ENCODE data around the gene GFER.

DNA sequence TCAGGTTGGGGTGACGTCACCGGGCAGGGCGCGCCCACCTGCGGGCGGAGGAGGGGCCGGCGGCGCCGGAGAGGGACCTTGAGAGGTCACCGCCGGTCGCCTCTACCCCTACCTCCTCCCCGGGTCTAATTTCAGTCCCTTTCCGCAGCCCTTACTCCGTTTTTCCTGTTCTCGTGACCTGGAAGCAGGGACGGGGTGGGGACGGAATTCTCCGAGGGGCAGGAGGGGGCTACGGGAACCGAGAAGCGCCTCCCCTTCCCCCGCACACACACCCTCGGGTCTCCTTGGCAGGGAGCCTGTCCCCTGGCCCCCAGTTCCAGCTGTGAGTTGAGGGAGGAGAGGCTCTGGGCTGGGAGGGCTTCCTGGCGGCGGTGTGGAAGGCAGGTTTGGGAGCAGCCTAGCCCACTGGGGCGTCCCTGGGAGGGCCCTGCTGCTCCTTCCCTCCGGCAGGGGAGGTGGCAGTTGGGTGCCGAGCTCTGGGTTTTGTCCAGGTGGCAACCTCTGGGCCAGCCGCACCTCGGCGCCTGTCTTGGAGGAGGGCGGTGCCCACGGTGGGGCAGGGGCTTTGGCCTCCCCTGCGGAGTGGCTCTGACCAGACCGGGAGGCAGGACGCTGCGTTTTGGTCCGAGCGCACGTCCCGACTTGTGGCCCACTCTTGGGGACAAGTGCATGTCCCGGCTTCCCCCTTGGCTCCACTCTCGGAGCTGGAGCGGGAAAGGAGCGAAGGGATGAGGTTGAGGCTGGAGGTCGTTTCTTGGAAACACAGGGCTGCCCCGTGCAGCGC, 6.5 kb downstream of the GFER start:
- TF ChIP-seq, protein P1, sequence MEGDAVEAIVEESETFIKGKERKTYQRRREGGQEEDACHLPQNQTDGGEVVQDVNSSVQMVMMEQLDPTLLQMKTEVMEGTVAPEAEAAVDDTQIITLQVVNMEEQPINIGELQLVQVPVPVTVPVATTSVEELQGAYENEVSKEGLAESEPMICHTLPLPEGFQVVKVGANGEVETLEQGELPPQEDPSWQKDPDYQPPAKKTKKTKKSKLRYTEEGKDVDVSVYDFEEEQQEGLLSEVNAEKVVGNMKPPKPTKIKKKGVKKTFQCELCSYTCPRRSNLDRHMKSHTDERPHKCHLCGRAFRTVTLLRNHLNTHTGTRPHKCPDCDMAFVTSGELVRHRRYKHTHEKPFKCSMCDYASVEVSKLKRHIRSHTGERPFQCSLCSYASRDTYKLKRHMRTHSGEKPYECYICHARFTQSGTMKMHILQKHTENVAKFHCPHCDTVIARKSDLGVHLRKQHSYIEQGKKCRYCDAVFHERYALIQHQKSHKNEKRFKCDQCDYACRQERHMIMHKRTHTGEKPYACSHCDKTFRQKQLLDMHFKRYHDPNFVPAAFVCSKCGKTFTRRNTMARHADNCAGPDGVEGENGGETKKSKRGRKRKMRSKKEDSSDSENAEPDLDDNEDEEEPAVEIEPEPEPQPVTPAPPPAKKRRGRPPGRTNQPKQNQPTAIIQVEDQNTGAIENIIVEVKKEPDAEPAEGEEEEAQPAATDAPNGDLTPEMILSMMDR (IDR thresholded peaks at IDR 0.05), result no peak
- TF ChIP-seq POLR2A (IDR thresholded peaks at IDR 0.05), result no peak

Data from testis (tissue), 2 donors.